Lung (tissue), 12 donors: Measurements from ENCODE around the gene IFT80. TPM values are rescaled to one million over a fixed set of nuclear protein-coding genes. Genes with fewer than 3 reads are reported as not detected.

Experiments used
- ATAC-seq: fragments of 200-7000 bp; cut with Tn5 transposase; one replicate; pipeline ENCODE4 v1.9.1; 2020; ENCODE audit warnings: moderate number of reproducible peaks; ENCODE audit not compliant: insufficient read depth, low FRiP score
- DNase-seq, 3 donors: peaks; one replicate each; pipeline ENCODE4 v3.0.0-alpha.2; 2013 to 2017
- H3K27ac ChIP-seq, 2 donors: one replicate each; pipeline ENCODE4 v1.5.1; 2013; ENCODE audit warnings: mild to moderate bottlenecking in 2 of 2, moderate library complexity in 2 of 2, control low read depth in 1 of 2, inconsistent platforms in 1 of 2, low read depth in 1 of 2, low read length in 1 of 2
- H3K27me3 ChIP-seq, 3 donors: one replicate each; pipeline ENCODE4 v1.5.1; 2013; ENCODE audit warnings: low read length in 2 of 3; ENCODE audit not compliant: control insufficient read depth in 3 of 3, insufficient read depth in 3 of 3
- H3K36me3 ChIP-seq, 4 donors: one replicate each; pipeline ENCODE4 v1.5.1; 2013; ENCODE audit warnings: low read length in 4 of 4, mild to moderate bottlenecking in 1 of 4, moderate library complexity in 1 of 4; ENCODE audit not compliant: control insufficient read depth in 4 of 4, insufficient read depth in 4 of 4
- H3K4me1 ChIP-seq, 5 donors: one replicate each; pipeline ENCODE4 v1.5.1; 2013; ENCODE audit warnings: low read length in 5 of 5, mild to moderate bottlenecking in 2 of 5, moderate library complexity in 1 of 5; ENCODE audit not compliant: control insufficient read depth in 5 of 5, insufficient read depth in 5 of 5
- H3K4me3 ChIP-seq: one replicate; pipeline ENCODE4 v1.5.1; 2013; ENCODE audit warnings: mild to moderate bottlenecking, control low read depth, moderate library complexity
- H3K9ac ChIP-seq, 2 donors: one replicate each; pipeline ENCODE4 v1.5.1; 2013; ENCODE audit warnings: low read length in 2 of 2, control low read depth in 1 of 2; ENCODE audit not compliant: insufficient read depth in 1 of 2
- H3K9me3 ChIP-seq, 4 donors: one replicate each; pipeline ENCODE4 v1.5.1; 2013; ENCODE audit warnings: low read length in 3 of 4, mild to moderate bottlenecking in 1 of 4, moderate library complexity in 1 of 4; ENCODE audit not compliant: control insufficient read depth in 4 of 4, insufficient read depth in 3 of 4
- WGBS, 2 donors: extraction: QIAGEN DNeasy Blood & Tissue Kit; methylation state at CpG; one replicate each; pipeline ENCODE4 v1.1.7; 2013; 5-methylcytosine and 5-hydroxymethylcytosine counted together
- polyA plus RNA-seq, 2 donors: library from polyadenylated mRNA; stranded (reverse); fragments of 200-250 nt; gene quantifications; one replicate each; pipeline ENCODE4 v1.2.1, GENCODE V29; 2013
- total RNA-seq, 2 donors: library from RNA; depleted of rRNA in 1 of 2; stranded (reverse); fragments of >200 nt in 1 of 2; gene quantifications; one replicate each; pipeline ENCODE4 v1.2.1, GENCODE V29; 2014 to 2021
- TF ChIP-seq, protein P1 (sequence below): IDR thresholded peaks from 2 replicates; pipeline ENCODE4 v1.5.1; 2012; ENCODE audit warnings: mild to moderate bottlenecking; ENCODE audit errors: control extremely low read depth, extremely low read depth
- donor health status: control.
- donor health status: control.
- donor health status: Bipolar disorder and iron deficiency.
- donor health status: healthy.
- donor health status: DM: yes; HTN: yes; CAD: no.

IFT80 gene
- total and polyA plus RNA-seq, 4 donors: 13.1 to 114 (median 27.9) TPM

GRCh38 chr3:160409812-160410610 lies 11.0 kb upstream of the IFT80 start:
- Histone ChIP-seq H3K9me3 (no peaks in the 10 kb centered on the region), H3K9ac (no peak overlapping the region), H3K4me3 (no peak overlapping the region), H3K27me3 (no peaks in the 10 kb centered on the region), H3K4me1 (peaks cover 0 to 4% (median 0%) of the 10 kb centered on the region in 5 donors), H3K36me3 (peaks cover 1 to 25% (median 4%) of the 10 kb centered on the region in 4 donors), H3K27ac (no peak overlapping the region)
- TF ChIP-seq, protein P1, sequence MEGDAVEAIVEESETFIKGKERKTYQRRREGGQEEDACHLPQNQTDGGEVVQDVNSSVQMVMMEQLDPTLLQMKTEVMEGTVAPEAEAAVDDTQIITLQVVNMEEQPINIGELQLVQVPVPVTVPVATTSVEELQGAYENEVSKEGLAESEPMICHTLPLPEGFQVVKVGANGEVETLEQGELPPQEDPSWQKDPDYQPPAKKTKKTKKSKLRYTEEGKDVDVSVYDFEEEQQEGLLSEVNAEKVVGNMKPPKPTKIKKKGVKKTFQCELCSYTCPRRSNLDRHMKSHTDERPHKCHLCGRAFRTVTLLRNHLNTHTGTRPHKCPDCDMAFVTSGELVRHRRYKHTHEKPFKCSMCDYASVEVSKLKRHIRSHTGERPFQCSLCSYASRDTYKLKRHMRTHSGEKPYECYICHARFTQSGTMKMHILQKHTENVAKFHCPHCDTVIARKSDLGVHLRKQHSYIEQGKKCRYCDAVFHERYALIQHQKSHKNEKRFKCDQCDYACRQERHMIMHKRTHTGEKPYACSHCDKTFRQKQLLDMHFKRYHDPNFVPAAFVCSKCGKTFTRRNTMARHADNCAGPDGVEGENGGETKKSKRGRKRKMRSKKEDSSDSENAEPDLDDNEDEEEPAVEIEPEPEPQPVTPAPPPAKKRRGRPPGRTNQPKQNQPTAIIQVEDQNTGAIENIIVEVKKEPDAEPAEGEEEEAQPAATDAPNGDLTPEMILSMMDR: no peak
- 86 to 87% methylated on average over 10 of the region's 10 CpGs for WGBS, 2 donors
- DNase-seq (no peak), ATAC-seq (no peak)

DNA sequence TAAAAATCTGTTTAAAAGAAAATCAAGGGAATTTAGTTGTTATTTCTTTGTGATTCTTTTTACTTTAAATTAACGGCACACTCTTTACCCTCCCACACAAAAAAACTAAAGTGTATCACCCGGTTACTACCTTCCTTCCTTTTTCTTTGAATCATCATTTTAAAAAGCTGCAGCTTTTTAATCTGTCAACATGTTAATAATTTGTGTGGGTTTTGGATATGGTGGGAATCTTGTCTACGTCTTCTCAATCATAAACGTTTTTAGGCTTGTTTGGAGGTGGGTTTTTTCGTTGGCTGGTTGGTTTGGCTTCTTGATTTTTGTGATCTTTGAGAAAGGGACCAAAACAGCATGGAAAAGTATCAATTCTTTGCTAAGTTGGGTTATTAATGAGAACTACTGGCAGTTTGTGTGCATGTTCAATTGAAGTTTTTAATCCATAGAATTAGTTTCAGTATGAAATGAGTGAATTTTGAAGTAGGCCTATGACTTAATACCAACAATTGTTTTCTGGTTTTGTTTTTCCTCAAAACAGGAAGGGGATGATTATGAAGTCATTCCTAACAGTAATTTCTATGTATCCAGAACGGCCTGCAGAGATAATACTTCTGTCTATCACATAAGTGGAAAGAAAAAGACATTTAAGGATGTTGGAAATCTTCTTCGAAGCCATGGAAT lies 4.9 kb upstream of the IFT80 start:
- Histone ChIP-seq H3K4me3 (no peak overlapping the region), H3K4me1 (peaks cover 0 to 21% (median 3%) of the 10 kb centered on the region in 5 donors), H3K9ac (peak overlapping the region; percentile 55 to 93), H3K27ac (no peak overlapping the region), H3K9me3 (no peaks in the 10 kb centered on the region), H3K36me3 (peaks cover 0 to 5% (median 1%) of the 10 kb centered on the region in 4 donors), H3K27me3 (no peaks in the 10 kb centered on the region)
- DNase-seq (peak in 2 of 3 donors; percentile 57 to 66), ATAC-seq (no peak)
- WGBS, 2 donors: 34 to 38% methylated on average over 7 of the region's 7 CpGs
- TF ChIP-seq, protein P1: no peak

- peak in 2 of 3 donors; percentile 67 to 69 for DNase-seq
These were observed 4.1 kb upstream of the IFT80 start for GRCh38 chr3:160403028-160403545.

More at GRCh38 chr3:160403028-160403545, 4.1 kb upstream of the IFT80 start:
- ATAC-seq: no peak
- no peaks in the 10 kb centered on the region for H3K9me3 ChIP-seq
- H3K36me3 ChIP-seq: peaks cover 0 to 5% (median 0%) of the 10 kb centered on the region in 4 donors
- 35 to 54% methylated on average over 2 of the region's 2 CpGs for WGBS, 2 donors
- no peak overlapping the region for H3K4me3 ChIP-seq
- TF ChIP-seq, protein P1: no peak
- no peaks in the 10 kb centered on the region for H3K27me3 ChIP-seq
- peak overlapping the region; percentile 68 to 93 for H3K9ac ChIP-seq
- H3K27ac ChIP-seq: no peak overlapping the region
- H3K4me1 ChIP-seq: peaks cover 0 to 26% (median 3%) of the 10 kb centered on the region in 5 donors
